ENCODE results near the gene LIFR. TPM values are rescaled to one million over a fixed set of nuclear protein-coding genes. Genes with fewer than 3 reads are reported as not detected.

Gene LIFR
- total and polyA plus RNA-seq, 2 donors (not counting 3 experiments of a cell fraction or from before 2014, with no cell fraction given): 4.1 to 36.4 TPM

DNA sequence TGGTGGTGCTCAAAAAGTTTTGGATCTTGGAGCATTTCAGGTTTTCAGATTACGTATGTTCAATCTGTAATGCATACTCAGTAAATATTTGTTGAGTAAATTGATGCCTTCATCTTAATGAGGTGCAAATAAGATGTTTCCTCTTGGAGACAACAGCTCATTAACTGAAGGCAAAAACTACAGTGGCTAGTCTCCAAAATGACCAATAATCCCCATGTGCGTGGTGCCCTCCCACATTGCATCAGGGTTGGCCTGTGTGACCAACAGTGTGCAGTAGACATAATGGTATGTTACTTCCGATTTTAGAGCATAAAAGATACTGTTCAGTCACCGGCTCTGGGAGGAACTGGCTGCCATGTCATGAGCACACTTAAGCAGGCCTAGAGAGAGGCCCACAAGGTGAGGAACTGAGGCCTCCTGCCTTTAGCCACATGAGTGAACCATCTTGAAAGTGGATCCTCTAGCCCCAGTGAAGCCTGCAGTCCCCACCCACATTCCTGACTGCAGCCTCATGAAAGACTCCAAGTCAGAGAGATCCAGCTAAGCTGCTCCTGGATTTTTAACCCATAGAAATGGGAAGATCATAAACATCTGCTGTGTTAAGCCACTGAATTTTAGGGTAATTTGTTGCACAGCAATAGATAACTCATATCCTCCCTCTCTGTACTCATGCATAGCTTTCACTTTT lies 55.7 kb downstream of the LIFR start:
- no peak for FAIRE-seq
- H3K27ac ChIP-seq (ENCODE audit: insufficient read depth, low read depth, low read length): no peak overlapping the region
- BruUV-seq (replicated peaks): no TSS peak

More for the DNA sequence above, 55.7 kb downstream of the LIFR start:
- Histone ChIP-seq H3K4me2 (ENCODE audit: insufficient read depth, low read length) (no peak overlapping the region), H3K9ac (replicated peaks; ENCODE audit: extremely low read depth, insufficient read depth, low read length) (no peak overlapping the region), H3K79me2 (ENCODE audit: control insufficient read depth, insufficient read depth, low read length) (no peaks in the 10 kb centered on the region), H3K9me3 (replicated peaks; ENCODE audit: control insufficient read depth, insufficient read depth, low read length) (no peaks in the 10 kb centered on the region), H4K20me1 (replicated peaks; ENCODE audit: control insufficient read depth, extremely low read depth, insufficient read depth, low read length) (no peaks in the 10 kb centered on the region), H2AFZ (ENCODE audit: low read depth, low read length) (no peak overlapping the region), H3K36me3 (ENCODE audit: control insufficient read depth in 2 of 2, extremely low read depth in 1 of 2, insufficient read depth in 2 of 2, low read length in 2 of 2) (peaks cover 0 to 2% of the 10 kb centered on the region in 2 experiments), H3K27me3 (ENCODE audit: control insufficient read depth in 2 of 2, insufficient read depth in 2 of 2, low read length in 2 of 2) (no peaks in the 10 kb centered on the region), H3K4me3 (replicated peaks in 1 of 3; ENCODE audit: insufficient read depth in 1 of 3, low read depth in 1 of 3, low read length in 3 of 3) (no peak overlapping the region), H3K4me1 (ENCODE audit: control insufficient read depth, extremely low read depth, insufficient read depth, low read length) (no peaks in the 10 kb centered on the region), H3K9me1 (replicated peaks; ENCODE audit: control insufficient read depth, extremely low read depth, insufficient read depth, low read length) (no peaks in the 10 kb centered on the region)
- POLR2A ChIA-PET: no interaction called here
- intact Hi-C loops (cut with micrococcal nuclease): no loop called here
- DNase-seq (ENCODE audit: low read depth, low spot score): no peak
- TF ChIP-seq POLR2AphosphoS5 (IDR thresholded peaks at IDR 0.05; ENCODE audit: insufficient read depth, low read depth, low read length) (no peak), MYC (IDR thresholded peaks at IDR 0.05; ENCODE audit: low read depth, low read length) (no peak), POLR2A (IDR thresholded peaks at IDR 0.05; ENCODE audit: low read depth, low read length) (no peak), FOS (IDR thresholded peaks at IDR 0.05; ENCODE audit: borderline replicate concordance, insufficient read depth, low read length) (no peak), GATA2 (IDR thresholded peaks at IDR 0.05; ENCODE audit: insufficient read depth, insufficient read length, low read depth, low read length) (no peak), EZH2 (IDR thresholded peaks at IDR 0.05; ENCODE audit: borderline replicate concordance, low read depth, low read length, severe bottlenecking) (no peak), JUN (IDR thresholded peaks at IDR 0.05; ENCODE audit: borderline replicate concordance, insufficient read depth, insufficient read length, low read depth) (no peak)
- TF ChIP-seq, protein P1, sequence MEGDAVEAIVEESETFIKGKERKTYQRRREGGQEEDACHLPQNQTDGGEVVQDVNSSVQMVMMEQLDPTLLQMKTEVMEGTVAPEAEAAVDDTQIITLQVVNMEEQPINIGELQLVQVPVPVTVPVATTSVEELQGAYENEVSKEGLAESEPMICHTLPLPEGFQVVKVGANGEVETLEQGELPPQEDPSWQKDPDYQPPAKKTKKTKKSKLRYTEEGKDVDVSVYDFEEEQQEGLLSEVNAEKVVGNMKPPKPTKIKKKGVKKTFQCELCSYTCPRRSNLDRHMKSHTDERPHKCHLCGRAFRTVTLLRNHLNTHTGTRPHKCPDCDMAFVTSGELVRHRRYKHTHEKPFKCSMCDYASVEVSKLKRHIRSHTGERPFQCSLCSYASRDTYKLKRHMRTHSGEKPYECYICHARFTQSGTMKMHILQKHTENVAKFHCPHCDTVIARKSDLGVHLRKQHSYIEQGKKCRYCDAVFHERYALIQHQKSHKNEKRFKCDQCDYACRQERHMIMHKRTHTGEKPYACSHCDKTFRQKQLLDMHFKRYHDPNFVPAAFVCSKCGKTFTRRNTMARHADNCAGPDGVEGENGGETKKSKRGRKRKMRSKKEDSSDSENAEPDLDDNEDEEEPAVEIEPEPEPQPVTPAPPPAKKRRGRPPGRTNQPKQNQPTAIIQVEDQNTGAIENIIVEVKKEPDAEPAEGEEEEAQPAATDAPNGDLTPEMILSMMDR (IDR thresholded peaks at IDR 0.05; ENCODE audit: extremely low read depth in 1 of 2, insufficient read depth in 1 of 2, low read depth in 1 of 2, low read length in 2 of 2): no peak
- TF ChIP-seq, protein P2, sequence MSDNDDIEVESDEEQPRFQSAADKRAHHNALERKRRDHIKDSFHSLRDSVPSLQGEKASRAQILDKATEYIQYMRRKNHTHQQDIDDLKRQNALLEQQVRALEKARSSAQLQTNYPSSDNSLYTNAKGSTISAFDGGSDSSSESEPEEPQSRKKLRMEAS (IDR thresholded peaks at IDR 0.05; ENCODE audit: insufficient read depth, insufficient read length): no peak
- CTCF ChIA-PET: interaction anchor here (1.2 to 3.6 kb wide), 2 partner anchors 59 to 80 kb away, joined by 3 to 17 read pairs; no protein-coding TSS in a partner anchor
- dilution Hi-C loops (cut with MboI; ENCODE audit: extremely low pct_ligation_motif_present, low sequenced_read_pairs): no loop called here
